ENCODE results near the gene MBL2.

- no peak for TF ChIP-seq CTCF (IDR thresholded peaks at IDR 0.05)
- TF ChIP-seq POLR2A (IDR thresholded peaks at IDR 0.05): no peak
Observed at GRCh38 chr10:52752261-52752660, 20.3 kb downstream of the MBL2 start.

Measured in testis (tissue), 2 donors.